Adrenal gland (tissue), 5 donors: ENCODE data around the gene SLC4A9.

Experiments
- CTCF ChIP-seq, 6 experiments: fragments of 450-650 bp in 4 of 6; fragments of 200-600 bp in 2 of 6; sonication (generic) in 1 of 6; IDR thresholded peaks; 1 replicate in 5 of 6; 2 replicates in 1 of 6; pipeline versions ENCODE4 v1.5.1 to v1.8.0; 2016 to 2021; ENCODE audit warnings: antibody characterized with exemption in 6 of 6, mild to moderate bottlenecking in 2 of 6, moderate library complexity in 1 of 6
- POLR2A ChIP-seq, 2 donors: fragments of 450-650 bp; IDR thresholded peaks; one replicate each; pipeline ENCODE4 v1.6.1; 2017; ENCODE audit warnings: antibody characterized with exemption in 2 of 2, mild to moderate bottlenecking in 2 of 2, moderate library complexity in 1 of 2
- donor health status: DM: no; HTN: no; CAD: no.

- TF ChIP-seq CTCF (IDR thresholded peaks at IDR 0.05) (no peak), POLR2A (IDR thresholded peaks at IDR 0.05) (no peak)
Observed at GRCh38 chr5:140365941-140366340, 5.9 kb downstream of the SLC4A9 start.
